ENCODE data around the gene GPAM.

- TF ChIP-seq, protein P1, sequence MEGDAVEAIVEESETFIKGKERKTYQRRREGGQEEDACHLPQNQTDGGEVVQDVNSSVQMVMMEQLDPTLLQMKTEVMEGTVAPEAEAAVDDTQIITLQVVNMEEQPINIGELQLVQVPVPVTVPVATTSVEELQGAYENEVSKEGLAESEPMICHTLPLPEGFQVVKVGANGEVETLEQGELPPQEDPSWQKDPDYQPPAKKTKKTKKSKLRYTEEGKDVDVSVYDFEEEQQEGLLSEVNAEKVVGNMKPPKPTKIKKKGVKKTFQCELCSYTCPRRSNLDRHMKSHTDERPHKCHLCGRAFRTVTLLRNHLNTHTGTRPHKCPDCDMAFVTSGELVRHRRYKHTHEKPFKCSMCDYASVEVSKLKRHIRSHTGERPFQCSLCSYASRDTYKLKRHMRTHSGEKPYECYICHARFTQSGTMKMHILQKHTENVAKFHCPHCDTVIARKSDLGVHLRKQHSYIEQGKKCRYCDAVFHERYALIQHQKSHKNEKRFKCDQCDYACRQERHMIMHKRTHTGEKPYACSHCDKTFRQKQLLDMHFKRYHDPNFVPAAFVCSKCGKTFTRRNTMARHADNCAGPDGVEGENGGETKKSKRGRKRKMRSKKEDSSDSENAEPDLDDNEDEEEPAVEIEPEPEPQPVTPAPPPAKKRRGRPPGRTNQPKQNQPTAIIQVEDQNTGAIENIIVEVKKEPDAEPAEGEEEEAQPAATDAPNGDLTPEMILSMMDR (IDR thresholded peaks at IDR 0.05) = no peak
- TF ChIP-seq EP300 (IDR thresholded peaks at IDR 0.05; ENCODE audit: low read depth) = no peak
- no peak for TF ChIP-seq POLR2A (IDR thresholded peaks at IDR 0.05)
Measured at GRCh38 chr10:112202076-112202475, 18.5 kb upstream of the GPAM start.

Measured in transverse colon (tissue), 3 donors.